Stimulated activated CD8-positive, alpha-beta memory T cell treated with anti-CD3 and anti-CD28 coated beads, Interleukin-4, amount 100 ng/mL, for 1 hour (primary cell): ENCODE results near the gene DDB1.
A peak's percentile ranks its signal among the peaks of the same experiment; 100 is the strongest.

Experiments used
- DNase-seq, 2 donors: peaks; one replicate each; pipeline ENCODE4 v3.0.0-alpha.2; 2020; ENCODE audit warnings: low read depth in 2 of 2, low spot score in 1 of 2

Gene DDB1

DNA sequence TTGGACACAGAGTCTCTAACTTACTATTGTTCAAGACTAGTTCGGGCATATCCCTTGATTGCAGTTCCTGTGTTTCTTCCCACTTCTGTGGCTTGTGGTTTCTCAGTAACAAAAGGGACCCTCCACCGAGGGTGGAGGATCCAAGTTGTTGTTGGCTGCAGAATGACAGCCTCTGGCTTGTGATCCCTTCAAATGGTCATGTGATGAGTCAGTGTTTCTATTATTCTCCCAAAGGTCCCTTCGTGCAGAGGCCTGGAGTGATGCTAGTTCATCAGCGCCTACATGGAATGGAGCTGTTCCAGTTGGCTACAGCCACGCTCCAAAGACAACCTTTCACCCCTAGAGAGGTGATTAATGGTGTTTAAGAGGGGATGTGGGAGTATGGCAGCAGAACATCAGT lies 35.2 kb downstream of the DDB1 start:
- DNase-seq, result no peak

DNA sequence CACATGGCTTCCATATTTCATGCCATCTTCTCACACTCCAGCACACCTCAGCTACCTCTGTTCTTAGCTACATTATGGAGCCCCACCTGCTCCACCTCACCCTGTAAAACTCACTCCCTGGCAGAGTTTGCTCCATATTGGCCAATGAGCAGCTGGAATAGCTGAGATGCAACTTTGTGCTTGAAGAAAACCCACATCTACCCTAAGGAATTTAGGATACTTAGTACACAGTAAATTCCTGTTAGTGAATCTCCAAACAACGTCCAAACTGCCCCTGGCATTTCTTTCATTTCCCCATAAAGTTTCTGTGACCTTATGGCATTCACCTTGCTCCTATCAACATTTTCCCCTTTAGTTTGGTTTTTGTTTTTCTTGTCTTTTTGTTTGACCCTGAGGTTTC lies 35.6 kb downstream of the DDB1 start:
- no peak for DNase-seq

DNA sequence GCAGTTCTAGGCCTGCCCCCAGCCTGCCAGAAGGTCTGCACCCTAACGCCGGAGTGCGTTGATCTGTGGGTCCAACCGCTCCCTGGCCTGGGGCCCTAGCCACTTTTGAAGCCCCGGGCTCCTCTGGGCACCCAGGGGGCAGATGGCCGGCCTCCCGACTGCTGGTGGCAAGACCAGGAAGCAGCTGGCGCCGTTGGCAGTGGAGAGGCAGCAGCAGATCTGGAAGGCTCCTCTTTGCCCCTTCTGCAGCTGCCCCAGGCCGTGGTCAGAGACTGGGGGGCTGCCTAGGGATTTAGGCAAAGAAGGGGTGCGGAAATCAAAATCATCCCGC lies 37.3 kb downstream of the DDB1 start:
- no peak for DNase-seq

DNA sequence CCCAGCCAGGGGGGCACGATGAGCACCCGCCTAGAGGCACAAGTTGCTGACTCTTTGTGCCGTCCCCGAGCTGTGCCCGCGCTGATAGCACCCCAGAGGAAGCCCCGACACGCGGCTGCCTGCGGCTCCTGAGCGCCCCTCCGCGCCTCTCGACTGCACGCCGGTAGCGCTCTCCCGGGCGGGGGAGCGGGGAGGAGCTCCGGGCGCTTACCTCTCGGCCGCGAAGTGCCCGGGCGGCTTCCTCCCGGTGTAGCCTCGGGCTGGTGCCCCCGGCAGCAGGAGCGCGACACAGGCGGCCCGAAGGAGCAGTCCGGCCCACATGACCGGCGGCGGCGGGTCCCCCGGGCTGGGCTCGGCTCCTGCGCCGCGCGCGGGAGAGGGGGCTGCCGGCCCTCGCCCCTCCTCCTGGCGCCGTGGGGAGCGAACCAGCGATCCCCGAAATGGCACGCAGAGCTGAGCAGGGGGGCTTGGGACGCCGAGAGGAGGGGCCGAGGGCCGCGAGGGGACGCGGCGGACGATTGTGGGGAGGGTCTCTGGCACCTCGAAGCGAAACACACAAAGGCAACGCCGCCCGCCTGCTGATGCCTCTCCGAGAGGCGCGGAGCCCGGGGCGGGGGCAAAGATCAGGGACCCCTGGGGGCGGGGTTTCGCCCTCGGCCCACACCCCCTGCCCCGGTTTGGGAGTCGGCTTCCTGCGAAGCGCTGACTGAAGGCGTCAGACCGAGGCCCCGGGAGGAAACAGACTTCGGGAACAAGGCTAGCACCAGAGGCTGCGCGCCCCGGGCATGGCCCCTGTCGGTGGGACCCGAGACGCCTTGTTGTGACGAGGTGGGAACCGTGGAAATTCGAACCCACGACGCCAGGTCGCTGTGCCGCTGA lies 37.9 kb downstream of the DDB1 start, which contains the start of gene VWCE:
TSS of gene VWCE (minus strand) at position 600 of the 879 bp plus-strand sequence. CDS start at position 321, 279 bp downstream.
- peak in 1 of 2 donors; percentile 27 for DNase-seq

DNA sequence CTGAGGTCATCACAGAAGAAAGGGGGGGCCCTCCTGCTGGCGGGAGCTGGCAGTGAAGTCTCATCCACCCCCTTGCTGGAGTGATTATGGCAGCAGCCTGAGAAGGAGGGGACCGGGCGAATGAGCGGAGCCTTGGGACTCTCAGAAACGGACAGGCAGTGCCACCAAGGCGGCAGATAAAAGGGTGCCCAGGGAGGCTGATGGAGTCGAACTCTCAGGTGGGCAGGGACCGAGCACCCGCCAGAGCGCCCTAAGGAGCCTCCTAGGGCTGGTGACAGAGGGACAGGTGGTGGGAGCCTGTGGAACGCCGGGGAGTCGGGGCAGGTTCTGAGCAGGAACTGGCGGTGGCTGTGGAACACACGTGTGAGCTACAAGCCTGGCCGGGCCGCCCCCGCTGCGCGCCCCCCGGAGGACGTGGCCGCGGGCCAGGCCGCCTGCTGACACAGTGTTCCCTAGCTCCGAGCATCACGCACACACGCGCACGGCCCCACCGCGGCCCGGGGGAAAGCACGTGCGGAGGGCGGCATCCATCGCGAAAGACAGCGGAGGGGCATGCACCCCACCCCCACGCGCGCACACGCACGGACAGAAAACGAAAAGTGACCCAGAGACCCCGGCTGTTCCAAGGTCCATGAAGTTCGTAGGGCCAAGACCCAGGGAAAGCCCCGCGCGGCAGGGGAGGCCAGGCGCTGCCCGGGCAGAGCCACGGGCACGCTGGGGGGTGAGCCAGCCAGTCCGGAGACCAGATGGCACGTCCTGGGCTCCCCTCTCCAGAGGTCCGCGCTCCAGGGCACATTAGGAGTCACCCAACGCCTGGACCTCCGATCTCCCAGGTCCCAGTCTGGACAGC lies 38.8 kb downstream of the DDB1 start:
- DNase-seq, result no peak

DNA sequence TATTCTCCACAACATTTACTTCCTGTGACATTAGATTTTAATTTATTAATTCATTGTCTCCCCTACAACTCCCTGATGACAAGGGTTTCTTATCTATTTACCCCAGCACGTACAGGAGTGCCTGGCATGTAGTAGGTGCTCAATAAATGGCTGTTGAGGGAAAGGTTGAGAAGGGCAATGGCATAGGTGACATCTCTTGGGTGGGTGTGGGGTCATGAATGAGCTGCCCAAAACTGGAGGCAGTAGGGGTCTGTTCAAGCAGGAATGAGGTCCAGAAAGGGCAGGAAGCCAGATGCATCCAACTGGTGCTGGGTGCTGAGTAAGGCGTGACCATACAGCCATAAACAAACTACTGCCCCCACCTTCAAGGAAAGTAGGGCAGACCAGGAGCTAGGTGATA lies 40.5 kb downstream of the DDB1 start:
- DNase-seq, result no peak

DNA sequence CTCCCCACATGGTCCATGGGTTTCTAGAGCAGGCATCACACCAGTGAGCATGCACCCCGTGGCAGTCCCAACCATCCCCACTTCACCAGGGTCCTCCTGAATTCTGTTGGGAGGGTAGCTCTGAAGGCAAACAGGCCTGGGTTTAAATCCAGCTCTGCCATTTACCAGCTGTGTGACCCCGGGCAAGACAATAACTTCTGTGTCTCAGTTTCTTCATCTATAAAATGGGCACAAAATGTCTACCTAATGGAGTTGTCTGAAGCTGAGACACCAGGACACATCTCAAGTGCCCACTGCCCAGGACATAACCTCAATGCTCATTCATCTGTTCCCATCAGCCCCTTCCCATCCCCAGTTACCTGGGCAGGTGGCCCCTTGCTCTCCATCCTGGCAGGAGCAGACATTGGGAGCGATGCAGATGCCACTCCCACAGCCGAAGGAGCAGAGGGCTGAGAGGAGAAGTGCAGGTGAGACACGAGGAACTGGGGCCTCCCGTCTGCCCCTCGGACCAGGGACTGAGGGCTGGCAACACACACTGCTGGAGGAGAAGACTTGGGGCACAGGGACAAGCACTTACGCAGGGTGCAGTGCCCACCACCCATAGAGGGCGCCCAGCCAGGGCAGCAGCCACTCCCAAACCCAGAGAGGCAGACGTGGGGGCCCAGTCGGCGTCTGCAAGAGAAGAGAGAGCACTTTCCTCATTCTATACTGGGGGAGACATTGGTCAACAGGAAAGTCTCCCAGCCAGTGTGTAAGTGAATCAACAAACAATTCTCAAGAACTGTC lies 41.8 kb downstream of the DDB1 start:
- no peak for DNase-seq

DNA sequence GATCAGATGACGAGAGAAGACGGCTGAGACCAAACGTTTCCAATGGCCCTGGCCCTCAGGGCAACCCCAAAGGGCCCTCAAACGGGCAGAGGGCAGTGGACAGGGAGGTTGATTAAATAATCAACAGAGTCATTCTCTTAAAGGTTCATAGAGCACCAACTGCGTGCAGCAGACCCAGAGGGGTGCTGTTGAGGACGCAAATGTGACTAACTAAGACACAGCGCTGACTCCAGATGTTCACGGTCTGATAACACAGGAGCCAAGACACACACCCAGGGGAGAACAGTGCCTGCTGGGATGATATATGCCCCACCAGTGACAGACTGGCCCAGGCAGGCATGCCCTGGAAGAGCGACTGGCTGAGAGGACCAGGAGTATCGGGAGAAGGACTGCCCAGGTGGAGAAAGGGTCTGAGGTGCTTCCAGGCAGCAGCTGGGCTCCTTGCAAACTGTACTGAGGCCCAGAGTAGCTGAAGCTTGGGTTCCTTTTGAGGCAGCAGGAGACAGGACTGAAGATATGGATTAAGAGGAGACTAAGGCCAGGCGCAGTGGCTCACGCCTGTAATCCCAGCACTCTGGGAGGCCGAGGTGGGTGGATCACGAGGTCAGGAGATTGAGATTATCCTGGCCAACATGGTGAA lies 45.4 kb downstream of the DDB1 start:
- DNase-seq, result no peak

DNA sequence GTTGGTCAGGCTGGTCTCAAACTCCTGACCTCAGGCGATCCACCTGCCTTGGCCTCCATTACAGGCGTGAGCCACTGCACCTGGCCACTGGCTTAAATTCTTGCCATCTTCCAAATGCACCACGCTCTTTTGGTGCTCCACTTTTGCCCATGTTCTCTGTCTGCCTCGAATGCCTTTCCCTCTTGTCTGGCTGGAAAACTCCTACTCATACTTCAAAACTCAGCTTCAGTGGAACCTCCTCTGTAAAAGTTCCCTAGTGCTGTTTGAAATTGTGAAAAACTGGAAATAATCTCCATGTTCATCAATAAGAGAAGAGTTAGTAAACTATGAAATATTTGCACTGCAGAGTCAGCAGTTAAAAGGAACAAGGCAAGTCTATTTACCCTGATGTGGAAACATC lies 49.3 kb downstream of the DDB1 start:
- no peak for DNase-seq

DNA sequence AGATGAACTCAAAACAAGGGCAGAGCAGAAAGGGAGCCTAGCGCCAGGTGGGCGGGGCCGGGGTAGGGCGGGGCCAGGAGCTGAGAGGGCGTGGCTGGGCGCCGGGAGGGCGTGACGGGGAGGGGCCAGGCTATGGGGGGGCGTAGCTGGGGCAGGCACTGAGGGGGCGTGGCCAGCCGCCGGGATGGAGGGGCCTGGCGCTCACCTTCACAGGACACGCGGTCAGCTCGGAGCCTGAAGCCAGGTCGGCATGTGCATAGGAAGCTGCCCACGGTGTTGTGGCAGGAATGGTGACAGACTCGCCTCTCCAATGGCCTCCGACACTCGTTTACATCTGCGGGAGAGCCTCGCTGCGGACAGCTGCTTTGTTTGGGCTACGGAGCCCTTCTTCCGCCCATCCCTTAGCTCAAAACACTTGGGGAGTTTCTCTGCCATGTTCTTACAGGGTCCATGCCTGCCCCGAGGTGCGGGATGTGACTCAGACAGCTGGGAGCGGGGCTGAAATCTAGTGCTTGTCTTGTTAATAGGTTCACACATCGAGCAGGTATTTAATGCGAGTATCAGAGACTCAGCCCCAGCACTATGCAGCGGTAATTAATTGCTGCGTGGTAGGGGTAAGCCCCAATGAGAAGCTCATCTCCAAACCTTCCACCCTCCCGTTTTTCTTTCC lies 51.2 kb downstream of the DDB1 start:
- no peak for DNase-seq

DNA sequence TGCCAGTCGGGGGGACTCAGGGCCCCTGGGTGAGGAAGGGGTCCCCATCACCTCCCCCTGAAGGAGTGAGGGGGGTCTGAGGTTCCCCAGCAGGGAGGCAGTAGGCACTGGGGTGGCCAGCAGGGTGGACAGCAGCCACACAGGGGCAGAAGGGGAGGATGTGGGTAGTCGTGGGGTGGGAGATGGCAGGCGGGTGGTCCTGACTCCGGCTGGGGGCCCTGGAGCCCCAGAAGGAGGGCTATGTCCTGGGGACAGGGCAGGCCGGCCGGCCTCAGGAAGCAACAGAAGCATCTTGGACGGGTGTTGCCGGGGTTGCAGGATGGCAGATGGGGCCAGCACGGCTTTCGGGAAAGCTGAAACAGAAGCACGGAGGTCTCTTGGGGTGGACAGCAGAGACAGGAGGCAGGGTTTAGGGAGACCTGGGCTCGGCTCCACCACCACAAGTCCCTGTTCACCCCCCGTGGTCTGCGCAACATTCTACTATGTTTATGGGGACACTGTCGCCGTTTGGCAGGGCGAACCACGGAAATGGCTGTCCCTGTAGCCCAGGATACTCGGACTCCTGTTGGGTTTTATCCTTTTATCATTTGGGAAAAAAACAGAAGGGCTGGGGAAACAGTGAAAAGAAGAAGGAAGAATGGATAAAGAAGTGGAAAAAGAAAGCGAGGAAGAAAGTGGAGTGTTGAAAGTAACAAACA lies 51.9 kb downstream of the DDB1 start:
- no peak for DNase-seq

DNA sequence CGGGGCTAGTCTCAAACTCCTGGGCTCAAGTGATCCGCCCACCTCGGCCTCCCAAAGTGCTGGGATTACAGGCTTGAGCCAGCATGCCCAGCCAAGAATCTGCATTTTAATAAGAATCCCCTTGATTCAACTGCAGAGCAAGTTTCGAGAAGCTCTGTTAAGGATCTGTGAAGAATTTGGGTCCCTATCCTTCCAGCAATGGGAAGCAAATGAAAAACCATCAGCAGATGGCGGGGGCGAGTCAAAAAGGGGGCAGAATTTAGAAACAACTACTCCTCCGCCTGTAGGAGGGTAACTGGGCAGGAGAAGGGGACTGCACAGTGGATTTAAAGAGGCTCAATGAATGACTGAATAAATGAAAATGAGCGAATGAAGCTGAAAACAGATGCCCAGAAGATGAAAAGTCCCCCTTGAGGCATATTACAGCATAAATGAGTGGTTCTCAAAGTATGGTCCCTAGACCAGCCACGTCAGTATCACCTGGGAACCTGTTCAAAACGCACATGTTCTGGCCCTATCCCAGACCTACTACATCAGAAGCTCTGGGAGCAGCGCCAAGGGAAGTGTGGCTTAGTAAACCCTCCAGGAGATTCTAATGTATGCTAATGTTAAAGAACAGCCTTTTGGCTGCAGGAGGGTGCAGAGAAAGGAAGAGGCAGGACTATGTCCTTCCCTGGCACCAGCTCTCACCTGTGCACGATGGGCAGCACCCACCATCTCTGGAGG lies 52.8 kb downstream of the DDB1 start:
- no peak for DNase-seq

DNA sequence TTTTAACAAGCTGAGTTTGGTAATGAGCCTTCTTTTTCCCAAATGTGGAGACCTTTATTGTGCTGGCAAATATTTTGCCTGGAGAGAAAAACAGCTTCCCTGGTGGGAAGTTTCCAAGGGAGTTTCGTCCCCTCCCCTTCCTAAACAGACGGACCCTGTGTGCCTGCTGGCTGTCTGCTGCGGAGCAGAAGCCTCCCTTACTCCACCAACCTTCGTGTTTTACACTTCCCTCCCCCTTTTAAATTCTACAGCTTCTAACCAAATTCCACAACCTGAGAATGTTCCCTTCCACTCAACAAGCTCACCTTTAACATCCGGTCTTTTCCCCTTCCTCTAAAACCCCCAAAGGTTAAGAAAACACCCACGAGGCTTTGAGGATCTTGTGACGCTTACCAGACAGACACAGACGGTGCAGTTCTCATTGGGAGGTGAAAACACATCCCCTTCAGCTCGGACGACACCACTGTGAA lies 54.9 kb downstream of the DDB1 start:
- no peak for DNase-seq

DNA sequence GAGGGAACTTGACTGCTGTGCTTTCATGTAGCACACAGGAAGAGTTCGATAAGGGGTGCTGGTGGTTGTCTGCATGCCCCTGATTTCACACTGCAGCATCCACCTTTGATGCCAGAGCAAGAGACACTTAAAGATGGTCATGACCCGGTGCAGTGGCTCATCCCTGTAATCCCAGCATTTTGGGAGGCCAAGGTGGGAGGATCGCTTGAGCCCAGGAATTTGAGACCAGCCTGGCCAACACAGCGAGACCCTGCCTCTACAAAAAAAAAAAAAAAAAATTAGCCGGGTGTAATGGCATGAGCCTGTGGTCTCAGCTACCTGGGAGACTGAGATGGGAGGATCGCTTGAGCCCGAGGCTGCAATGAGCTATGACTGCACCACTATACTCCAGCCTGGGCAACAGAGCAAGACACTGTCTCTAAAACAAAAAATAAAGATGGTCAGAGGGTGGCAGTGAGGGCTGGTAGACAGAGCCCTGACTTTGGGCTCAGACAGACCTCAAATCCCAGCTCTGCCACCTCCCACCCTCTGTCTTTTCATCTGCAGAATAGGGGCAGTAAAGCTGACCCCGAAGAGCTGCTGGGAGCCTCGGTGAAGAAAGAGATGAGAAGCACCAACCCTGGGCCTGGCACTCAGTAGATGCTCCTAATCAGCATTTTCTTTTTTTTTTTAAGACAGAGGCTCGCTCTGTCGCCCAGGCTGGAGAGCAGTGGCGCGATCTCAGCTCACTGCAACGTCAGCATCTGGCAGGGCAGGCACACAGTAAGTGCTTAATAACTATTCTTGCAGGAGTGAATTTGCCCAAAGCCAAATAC lies 55.5 kb downstream of the DDB1 start:
- no peak for DNase-seq

DNA sequence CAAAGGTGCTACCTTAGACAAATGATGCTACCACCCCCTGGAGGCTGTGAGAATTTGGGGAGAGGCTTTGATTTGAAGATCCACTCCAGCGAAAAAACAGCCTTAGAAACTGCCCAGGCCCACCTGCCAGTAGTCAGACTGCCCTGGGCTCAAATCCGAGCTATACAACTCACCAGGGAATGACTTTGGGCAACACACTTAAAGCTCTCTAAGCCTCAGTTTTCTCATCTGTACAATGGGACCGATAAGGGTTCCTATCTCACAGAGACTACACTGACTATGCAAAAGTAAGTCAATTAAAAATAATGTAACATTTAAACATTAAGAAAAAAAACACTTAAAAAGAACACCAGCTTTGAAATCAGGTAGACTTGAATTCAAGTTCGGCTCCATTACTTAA lies 57.7 kb downstream of the DDB1 start:
- no peak for DNase-seq

DNA sequence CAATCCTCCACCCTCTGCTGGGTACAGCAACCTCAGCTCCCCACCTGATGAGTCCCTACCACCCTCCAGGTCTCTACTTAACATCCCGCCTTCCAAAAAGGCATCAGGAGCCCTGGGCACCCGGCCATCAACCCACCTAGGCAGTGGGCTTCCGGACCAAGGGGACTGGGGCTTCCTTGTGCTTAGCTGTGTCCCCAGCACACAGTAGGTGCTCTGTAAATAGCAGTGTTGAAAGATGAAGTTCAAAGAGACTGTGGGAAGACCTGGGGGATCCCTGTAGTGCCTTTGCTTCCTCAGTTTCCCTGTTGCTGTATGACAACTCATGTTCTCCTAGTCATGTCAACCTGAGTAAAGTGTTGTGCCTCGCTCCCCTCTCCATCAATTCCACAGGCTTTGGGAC lies 58.8 kb downstream of the DDB1 start:
- no peak for DNase-seq

DNA sequence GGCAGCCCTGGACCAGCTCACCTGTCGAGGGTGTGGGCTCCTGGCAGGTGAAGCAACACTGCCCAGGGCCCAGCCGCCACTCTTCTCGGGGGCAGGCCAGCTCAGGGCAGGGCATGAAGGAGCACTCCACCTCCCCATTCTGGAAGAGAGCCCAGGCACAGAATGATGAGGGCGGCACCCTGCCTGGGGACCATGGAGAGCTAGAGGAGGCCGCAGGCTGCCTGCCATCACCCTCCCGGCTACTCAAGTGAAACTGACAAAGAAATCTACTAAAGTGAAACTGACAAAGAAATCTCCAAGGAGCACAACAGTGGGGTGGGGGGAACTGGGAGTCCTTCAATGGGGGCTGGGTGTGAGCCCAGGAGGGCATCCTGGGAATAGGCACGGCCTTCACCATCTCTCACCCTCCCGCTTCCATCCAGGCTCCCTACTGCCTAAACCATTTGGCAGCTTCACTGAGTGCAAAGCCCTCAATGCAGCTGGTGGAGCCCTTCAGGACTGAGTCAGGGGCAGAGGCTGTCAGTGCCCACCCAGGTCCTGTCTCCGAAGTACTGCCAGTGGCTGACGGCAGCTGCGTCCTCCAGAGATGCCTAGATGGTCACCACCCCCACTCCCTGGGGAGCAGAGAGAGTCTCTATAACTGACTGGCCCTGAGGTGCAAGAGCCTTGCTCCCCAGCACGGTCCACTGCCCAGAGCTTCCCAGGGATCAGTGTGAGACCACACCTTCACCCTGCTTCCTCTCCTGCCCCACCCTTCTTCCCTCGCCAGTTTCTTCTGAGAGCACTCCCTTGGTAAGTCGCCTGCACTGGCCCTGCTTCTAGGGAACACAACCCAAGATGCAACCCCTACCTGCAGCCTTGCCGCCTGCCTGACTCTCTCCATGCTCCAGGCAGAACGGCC lies 59.5 kb downstream of the DDB1 start:
- DNase-seq, result no peak
